ENCODE results near the gene ZIC5.
A peak's percentile ranks its signal among the peaks of the same experiment; 100 is the strongest.
"Not testable (repeated sequence)": the region's sequence is repeated elsewhere in the genome, so short reads cannot be mapped to it uniquely, and the experiment has no call there.

The ZIC5 gene

DNA sequence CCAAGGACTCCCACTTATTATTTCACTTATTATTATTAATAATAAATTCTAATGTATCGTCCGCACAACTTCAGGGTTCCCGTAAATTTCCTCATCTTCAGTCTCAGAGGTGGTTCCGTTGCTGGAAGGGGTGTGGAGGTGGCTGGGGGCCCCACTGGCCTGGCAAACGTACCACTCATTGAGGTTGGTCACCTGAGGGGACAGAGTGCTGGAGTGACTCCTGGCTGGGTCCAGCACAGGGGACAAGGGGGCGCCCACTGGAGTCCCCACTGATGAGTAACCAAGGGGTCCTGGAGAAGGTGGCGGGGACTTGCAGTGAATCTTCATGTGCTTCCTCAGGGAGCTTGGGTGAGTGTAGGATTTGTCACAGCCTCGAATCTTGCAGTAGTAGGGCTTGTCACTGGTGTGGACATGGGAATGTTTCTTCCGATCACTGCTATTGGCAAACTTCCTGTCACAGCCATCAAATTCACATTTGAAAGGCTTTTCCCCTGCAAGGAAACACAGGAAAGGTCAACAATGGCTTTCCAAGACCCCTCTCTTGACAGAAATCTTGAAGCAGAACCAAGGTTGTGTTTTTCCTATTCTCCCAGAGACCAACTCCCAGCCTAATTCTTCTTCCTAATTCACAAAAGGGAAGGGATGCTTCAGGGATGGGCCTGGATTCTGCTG is 6.1 kb downstream of the ZIC5 start:
- DNase-seq: no peak
- intact Hi-C loops (cut with DNase I): no loop called here

DNA sequence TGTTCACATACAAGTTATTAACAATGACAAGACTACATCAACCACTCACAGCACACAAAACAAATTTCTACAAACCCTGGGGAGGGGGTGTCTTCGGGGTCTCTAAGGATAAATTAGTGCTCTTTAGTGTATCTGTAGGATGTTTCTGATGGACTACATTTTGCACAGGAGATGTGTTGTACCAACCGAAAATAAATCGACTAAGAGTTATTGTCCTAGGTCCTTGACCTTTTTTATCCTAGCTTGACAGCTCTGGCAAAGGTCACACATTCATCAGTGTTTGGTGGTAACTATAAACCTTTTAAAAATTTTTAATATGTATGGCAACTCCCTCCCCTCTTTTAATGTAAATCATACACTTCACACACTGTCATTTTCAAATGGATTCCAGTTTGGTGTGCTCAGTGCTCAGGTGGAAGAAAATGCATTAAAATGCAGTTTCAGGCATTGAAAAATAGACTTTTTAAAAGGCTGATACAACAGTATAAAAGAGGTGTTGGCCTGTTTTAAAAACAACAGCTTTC is 7.7 kb downstream of the ZIC5 start:
- intact Hi-C loops (cut with DNase I): no loop called here
- DNase-seq: no peak

DNA sequence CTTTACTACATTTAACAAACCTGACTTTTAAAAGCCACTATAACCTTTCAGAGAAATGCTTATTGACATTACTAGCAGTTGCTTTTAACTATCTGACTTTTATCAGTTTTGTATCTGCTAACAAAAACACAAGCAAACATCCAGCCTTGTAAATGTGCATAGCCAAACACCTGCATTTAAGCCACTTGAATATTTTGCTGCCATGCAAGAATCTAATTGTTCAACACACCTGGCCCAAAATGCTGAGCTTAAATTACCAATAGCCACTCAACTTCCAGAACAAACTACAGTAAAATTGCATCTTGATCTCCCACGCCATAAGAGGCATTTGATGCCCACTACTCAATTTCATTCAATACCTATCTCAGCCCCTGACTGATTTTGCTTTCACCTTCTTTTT is 9.3 kb downstream of the ZIC5 start:
- intact Hi-C loops (cut with DNase I): no loop called here
- DNase-seq: no peak

DNA sequence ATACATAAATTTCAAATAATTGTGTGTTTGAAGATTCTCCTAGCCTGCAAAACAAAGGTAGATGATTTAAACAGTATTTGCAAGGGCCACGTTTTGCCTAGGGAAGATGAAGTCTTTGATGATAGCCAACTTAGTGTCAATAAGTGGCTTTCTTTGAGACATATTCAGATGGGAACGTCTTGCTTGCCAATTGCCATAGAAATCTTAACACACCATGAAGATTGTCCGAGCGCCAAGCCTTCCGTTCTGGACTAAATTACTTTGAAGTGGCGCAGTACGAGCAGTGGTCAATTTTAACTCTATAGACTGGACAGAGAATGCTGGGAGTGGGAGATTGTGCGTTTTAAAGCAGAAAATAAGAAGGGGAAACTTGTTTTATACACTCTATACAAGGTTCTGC is 9.9 kb downstream of the ZIC5 start:
- DNase-seq: no peak
- intact Hi-C loops (cut with DNase I): no loop called here

DNA sequence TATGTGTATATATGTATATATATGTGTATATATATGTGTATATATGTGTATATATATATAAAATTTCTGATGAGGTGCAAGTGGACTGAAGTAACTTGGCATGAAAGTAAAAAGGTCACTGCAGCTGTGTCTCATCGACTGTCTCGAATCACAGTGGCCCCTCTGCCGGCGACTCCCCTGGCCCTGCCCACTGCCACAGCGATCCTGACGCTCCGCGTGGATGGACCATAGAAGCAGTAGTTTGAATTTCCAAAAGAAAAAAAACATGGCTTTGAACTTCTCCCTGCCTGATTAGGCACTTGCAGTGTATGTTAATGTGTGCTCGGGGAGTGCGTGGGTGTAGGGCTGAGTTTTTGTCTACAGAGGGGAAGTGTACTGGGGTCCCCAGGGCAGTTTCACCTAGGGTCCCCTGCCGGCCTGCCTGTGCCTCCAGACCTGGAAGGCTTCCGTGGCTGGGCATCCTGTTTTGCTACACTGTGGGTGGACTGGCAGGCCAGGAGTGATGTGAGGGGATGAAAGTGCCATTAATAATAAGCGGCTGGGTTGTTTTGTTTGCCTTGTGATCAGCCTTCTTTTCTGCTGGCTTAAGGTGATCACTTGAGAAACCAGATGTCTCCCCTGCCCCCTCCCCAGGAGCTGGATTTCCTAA is 10.8 kb downstream of the ZIC5 start:
- intact Hi-C loops (cut with DNase I): no loop called here
- no peak for DNase-seq

DNA sequence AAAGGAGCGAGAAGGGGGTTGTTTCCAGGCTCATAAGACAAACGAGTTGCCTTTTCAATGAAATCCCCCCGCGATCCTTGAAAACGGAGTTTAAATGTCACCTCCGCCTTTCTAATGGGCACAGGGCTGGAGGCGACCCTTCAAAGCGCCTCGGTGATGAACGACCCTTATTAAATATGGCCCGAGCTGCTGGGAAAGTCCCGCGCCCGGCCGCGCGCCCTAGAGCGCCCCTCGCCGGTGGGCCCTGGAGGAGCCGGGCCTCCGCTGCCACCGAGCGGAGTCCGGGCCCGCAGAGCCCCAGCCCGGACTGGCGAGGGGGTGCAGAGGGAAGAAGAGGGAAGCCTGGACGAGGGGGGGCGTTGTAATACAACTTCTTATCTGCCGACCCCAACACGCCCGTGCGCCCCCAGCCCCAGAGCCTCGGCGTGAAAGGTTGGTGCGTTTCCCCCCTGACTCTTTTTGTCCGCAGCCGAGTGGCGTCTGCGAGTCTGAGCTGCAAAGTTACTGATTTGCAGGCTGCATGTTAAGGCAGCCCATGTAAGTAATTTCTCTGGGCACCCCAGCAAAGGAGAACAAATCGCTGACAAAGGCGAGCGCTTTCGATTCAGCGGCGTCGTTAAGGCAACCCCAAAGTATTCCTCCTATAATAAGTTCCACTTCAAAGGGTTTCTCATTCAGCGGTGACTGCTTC is 11.9 kb downstream of the ZIC5 start:
- peak in 2 of 10 donors; percentile 79 for DNase-seq
- intact Hi-C loops (cut with DNase I): no loop called here

DNA sequence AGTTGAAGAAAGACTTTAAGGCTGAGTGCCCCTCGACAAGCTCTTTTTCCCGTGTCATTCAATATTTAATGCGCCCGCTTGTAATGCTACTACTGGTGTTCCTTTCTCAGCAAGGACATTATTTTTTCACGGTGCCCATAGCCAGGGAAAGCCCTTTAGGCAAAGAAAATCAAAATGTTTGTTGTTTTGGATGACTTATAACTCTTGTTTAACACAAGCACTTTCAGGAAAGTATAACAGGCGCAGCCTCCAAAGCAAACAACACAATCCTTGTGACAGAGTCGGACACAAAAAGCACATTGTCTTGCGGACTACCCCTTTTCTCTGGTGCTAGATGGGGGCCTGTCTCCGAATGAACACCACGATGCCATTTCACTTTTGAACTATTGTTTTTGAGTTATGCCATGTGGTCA is 12.4 kb downstream of the ZIC5 start:
- DNase-seq: no peak
- intact Hi-C loops (cut with DNase I): no loop called here

DNA sequence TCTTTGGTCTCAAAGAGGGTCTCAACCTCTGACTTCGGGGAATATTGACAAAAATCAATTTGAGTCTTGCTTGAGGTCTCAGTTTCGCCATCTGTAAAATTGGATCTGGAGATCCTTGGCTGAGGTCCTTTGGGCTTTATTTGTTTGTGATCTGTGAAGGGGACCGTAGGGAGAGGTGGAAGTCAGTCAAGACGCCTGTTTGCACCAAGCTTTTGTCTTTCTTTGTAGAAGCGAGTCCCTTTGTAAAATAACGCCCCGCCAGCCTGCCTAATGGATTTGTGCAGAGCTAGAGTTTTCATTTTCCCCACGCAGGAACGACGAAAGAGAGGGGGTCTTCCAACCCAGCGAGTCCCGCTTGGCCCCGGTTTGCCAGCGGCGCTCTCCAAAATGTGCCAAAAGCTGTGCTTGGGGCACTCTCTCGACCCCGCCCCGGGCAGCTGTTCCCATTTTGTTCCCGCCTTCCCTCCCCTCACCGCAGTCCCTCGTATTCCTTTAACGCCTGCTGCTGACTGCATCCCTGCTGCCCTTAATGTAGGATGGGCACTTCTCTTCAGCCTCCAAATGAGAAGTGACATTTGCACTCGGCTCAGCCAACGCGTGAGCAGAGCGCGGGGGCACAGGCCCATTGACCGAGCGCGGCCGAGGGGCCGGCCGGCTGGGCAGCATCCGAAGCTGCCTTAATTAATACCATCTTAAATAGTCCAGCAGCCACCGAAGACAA is 13.0 kb downstream of the ZIC5 start:
- intact Hi-C loops (cut with DNase I): no loop called here
- DNase-seq: no peak

DNA sequence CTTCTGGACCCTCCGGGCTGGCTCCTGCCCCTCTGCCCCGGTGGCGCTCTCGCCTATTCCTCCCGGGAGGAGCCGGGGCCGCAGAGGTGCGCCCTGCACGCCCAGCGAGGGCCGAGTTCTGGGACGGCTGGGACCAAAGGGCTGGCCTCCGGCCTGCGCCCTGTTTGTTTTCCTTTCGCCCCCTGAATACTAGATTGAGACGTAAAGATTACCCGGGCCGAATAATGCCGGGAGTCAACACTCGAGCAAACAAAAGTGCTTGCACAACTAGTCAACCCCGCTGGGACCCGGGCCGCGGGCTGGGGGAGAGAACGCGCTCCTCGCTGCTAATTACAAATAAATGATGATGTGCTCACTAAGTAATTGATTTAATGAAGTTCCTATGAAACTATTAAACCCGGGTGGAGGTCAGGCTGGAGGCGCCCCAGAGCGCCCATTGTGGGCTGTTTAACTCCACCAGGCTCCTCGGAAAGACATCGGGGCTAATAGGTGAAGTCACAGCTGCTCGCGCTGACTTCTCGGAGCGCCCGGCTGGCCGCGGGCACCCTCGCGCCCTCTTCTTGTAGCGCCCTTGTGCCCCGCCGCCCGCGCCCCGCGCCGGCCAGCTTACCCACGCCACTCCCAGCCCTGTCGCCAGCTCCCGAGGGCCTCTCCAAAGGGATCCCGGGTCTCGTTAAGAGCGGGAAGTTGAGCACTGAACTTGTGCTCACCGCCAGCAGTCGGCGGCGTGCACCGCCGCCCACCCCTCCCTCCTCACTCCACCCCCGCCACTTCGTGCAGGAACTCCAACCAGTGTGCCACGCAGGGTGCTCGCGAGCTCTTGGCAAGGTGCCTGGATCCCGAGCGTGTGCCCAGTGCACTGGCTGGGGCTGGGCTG is 14.9 kb downstream of the ZIC5 start:
- peak in 2 of 10 donors; percentile 64 to 81 for DNase-seq
- intact Hi-C loops (cut with DNase I): no loop called here

DNA sequence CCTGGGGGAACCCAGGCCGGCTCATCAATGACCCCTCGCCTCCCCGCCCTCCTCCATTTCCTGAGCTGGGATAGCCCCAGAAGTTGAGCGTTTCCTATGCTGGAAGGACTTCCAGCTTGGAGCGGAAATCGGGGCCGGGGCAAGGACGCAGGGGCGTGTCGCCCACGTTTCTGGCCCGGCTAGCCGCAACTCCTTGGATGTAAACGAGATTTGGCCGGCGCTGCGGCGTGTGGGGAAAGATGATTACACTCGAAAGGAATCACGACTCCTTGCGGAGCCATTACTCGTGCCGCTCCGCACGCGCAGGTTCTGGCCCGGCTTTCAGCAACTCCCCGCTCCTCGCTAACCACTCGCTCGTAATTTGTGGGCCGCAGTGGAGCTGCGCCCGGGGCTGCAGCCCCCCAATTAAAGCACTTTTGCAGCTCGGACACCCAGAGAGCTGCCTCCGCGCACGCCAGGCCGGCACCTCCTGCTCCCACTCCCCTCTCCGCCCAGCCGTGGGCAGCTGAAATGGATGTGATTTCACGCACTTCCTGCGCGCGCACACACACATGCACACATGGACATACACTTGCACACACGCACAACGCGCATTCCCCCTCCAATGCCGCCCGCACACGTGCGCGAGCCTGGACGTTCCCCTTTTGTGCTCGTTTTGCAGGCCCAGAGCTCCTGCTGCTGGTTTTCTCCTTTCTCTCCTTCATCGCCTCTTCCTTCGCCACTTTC is 15.7 kb downstream of the ZIC5 start:
- DNase-seq: peak in 2 of 10 donors; percentile 73 to 82
- intact Hi-C loops (cut with DNase I): no loop called here

DNA sequence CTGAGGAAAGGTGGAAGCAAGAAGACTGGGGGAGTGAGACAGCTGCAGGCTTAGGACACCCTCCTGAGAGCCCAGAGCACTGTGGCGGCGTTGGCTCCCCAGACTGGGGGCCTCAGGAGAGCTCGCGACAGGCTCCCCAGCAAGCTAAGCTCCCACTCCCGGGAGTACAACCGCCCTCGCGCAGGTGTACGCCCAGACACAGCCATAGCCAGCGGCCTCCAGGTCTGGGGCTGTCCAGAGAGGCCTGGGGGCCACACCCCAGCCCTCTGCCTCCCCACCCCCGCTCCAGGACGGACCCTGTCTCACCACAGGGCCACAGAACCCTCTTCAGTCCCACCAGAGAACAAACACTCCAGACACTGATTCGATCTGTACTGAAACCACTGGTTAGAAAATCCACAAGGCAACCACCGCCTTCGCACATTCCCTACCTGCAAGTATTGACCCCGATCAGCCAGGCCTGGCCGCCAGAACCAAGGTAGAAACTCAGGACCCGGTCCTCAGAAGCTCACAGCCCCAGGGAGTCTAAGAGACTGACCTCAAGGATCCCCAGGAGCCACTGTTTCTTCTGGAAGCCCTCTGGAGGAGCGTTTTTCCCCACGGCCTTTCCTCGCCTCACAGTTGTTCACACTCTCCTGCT is 16.3 kb downstream of the ZIC5 start:
- intact Hi-C loops (cut with DNase I): no loop called here
- no peak for DNase-seq

DNA sequence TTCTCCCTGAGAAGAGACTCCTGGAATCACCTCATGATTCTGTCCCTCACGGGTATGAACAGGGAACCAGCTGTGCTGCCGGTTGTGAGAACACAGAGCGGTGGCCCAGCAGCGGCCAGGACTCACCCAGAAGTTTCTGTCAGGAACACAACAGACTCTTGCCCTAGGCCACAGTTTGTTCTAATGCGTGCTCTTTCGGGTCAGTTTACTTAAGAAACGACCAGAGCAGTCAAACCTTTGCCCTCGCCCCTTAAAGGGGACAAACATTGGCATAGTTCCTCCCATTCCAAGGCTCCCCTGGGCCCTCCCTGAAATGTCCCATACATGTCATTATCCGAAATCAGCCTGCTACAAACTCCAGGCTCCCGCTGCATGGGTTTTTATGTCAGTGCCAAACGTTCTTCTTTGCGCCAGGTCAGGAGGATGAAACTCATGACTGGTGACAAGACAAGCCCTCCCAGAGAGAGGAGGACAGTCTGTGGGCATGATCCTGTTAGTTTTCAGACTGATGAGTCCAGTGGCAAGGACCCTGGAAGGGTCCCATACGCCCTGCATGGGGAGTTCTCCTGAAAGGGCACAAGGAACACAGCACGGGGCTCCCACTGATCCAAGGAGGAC is 18.3 kb downstream of the ZIC5 start:
- DNase-seq: no peak
- intact Hi-C loops (cut with DNase I): no loop called here

DNA sequence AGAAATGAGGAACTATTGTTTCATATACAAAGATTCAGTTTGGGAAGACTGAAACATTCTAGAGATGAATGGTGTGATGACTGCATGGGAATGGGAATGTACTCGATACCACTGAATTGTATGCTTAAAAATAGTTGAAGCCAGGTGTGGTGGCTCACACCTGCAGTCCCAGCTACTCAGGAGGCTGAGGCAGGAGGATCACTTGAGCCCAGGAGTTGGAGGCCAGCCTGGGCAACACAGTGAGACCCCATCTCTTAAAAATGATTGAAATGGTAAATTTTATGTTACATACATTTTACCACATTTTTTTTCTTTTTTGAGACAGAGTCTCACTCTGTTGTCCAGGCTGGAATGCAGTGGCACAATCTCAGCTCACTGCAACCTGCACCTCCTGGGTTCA is 19.9 kb downstream of the ZIC5 start:
- DNase-seq; intact Hi-C loops (cut with DNase I): not testable (repeated sequence)

DNA sequence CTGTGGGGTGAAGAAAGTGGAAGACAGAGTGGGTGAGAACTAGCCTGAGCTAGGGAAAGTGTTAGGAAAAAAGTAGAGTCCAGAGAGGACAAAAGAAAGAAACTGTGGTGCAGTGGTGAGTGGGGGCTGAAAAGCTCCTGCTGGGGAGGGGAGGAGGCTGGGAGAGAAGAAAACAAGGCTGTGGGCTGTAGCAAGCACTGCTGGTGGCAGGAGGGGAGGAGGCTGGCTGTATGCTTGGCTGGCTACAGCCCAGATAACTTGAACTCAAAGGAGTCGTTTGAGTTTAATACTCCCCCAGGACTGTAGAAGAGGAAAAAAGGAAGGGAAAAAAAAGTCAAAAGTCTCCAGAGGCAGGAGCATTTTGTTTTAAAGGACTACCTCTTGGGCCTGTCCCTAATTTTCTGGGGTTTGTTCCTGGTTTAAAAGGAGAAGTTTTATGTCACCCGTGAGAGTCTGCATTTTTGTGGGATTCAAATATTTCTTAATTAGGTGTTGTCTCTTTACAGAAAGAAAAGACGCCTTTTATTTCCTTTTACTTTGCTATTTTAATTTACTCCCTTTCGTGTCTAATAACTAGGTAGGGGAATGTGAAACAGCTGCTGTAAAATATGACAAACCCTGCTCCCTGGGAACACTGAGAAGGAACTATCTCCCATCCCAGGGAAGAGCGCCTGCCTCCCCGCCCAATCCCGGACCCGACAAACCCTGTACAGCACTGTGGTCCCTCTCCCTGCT is 21.7 kb downstream of the ZIC5 start:
- intact Hi-C loops (cut with DNase I): no loop called here
- DNase-seq: peak in 1 of 10 donors; percentile 50

DNA sequence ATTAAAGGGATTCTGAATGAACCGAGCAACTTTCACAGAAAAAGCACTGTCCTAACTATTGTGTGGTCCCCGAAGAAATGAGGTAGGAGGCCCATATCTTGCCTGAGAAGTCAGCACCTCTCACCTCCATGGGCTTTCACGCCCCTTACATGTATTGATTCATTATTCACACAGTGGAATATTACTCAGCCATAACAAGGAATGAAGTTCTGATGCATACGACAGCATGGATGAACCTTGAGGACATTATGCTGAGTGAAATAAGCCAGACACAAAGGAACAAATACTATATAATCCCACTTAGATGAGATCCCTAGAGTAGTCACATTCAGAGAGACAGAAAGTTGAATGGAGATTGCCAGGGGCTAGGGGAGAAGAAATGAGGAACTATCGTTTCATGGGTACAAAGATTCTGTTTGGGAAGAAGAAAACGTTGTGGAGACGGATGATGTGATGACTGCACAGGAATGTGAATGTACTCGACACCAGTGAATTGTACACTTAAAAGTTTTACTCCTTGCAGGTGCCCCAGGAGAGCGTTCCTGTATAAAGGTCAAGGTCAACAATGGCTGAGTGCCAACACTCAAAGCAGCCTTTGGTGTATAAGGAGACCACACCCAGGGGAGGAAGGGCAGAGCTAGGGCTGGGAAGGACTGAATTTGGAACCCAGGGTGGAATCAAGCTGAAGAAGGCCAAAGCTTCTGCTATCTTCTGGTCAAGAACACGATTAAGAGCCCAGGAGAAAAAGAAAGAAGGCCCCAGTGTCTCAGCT is 22.5 kb downstream of the ZIC5 start:
- DNase-seq: peak in 1 of 10 donors; percentile 0
- intact Hi-C loops (cut with DNase I): no loop called here

DNA sequence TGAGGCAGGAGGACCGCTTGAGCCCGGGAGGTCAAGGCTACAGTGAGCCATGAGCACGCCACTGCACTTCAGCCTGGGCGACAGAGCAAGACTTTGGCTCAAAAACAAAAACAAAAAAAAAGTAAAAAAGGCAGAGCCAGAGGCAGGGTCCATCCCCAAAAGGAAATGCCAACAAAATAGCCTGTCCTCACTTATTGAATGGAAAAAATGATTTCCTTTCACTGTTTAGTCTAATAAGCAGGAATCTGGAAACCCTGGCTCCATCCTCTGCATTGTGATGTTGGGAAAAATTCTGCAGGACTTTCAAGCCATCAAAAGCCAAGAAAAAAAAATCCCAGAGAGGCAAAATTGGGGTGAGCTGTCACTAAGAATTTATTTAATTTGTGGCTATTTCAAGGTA is 23.2 kb downstream of the ZIC5 start:
- intact Hi-C loops (cut with DNase I): no loop called here
- DNase-seq: no peak

DNA sequence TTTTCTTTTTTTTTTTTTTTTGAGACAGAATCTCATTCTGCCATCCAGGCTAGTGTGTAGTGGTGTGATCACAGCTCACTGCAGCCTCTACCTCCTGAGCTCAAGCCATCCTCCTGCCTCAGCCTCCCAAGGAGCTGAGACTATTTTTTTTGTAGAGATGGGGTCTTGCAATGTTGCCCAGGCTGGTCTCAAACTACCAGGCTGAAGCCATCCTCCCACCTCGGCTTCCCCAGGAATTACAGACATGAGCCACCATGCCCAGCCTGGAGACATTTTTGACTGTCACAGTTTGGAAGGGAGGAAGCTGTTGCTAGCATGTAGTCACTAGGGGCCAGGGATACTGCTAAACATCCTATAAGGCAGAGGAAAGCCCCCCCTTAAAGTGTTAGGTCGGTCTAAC is 23.9 kb downstream of the ZIC5 start:
- peak in 1 of 10 donors; percentile 7 for DNase-seq
- intact Hi-C loops (cut with DNase I): no loop called here

All from posterior cingulate gyrus (tissue), 11 donors.